Panc1 (cell line): ENCODE measurements around the gene PLCB1.

ENCODE experiments used
- CTCF ChIP-seq: fragments of 450-650 bp; IDR thresholded peaks from 2 replicates; pipeline ENCODE4 v1.5.1; 2017; ENCODE audit warnings: mild to moderate bottlenecking
- REST ChIP-seq, 2 experiments: IDR thresholded peaks; 2 replicates each; pipeline ENCODE4 v1.6.1; 2011 to 2012; ENCODE audit warnings: low read depth in 2 of 2, control low read depth in 1 of 2, low read length in 1 of 2, mild to moderate bottlenecking in 1 of 2, moderate library complexity in 1 of 2; ENCODE audit not compliant: insufficient read depth in 1 of 2

DNA sequence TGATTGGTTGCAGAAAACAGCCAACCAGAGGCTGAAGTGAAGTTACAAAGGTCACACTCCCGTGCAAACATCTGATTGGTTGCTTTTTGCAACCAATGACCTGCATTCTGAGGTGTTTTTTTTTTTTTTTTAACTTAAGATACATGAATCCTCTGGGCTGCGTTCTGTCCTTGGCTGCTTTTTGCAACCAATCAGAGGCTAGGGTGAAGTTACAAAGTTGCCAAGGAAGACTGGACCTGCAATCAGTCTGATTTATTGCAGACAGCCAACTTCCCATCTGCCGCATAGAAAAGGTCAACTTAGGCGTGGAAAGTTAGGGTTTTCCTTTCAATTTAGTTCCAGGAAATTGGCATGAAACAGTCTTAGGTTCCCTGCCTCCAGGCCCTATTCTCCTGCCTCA, 292.9 kb downstream of the PLCB1 start:
- TF ChIP-seq CTCF = no peak
- no peak for TF ChIP-seq REST (IDR thresholded peaks at IDR 0.05; ENCODE audit: insufficient read depth in 1 of 2, low read depth in 2 of 2, low read length in 1 of 2)
